Dendritic cell treated with granulocyte-macrophage colony-stimulating factor and Interleukin-4, amounts not matched to agents 40 ng/mL and 50 ng/mL, for 4 days (primary cell): ENCODE results near the gene NSFL1C.

ENCODE experiments used
- H3K27ac Mint-ChIP-seq: one replicate; pipeline ENCODE4 v1.8.0; 2022; ENCODE audit warnings: mild to moderate bottlenecking, mixed read lengths
- H3K27me3 Mint-ChIP-seq: one replicate; pipeline ENCODE4 v1.8.0; 2022; ENCODE audit warnings: mild to moderate bottlenecking, mixed read lengths
- H3K36me3 Mint-ChIP-seq: one replicate; pipeline ENCODE4 v1.8.0; 2022; ENCODE audit warnings: low read depth, mixed read lengths
- H3K4me1 Mint-ChIP-seq: one replicate; pipeline ENCODE4 v1.8.0; 2022; ENCODE audit warnings: low read depth, mixed read lengths
- H3K4me3 Mint-ChIP-seq: one replicate; pipeline ENCODE4 v1.8.0; 2022; ENCODE audit warnings: mild to moderate bottlenecking, moderate library complexity, mixed read lengths
- H3K9me3 Mint-ChIP-seq: one replicate; pipeline ENCODE4 v1.8.0; 2022; ENCODE audit warnings: mixed read lengths
- intact Hi-C: fragments of 100-400 bp; cut with micrococcal nuclease; formaldehyde crosslinking; loops from one replicate; pipeline ENCODE4 v1.15.0; 2022

NSFL1C gene

DNA sequence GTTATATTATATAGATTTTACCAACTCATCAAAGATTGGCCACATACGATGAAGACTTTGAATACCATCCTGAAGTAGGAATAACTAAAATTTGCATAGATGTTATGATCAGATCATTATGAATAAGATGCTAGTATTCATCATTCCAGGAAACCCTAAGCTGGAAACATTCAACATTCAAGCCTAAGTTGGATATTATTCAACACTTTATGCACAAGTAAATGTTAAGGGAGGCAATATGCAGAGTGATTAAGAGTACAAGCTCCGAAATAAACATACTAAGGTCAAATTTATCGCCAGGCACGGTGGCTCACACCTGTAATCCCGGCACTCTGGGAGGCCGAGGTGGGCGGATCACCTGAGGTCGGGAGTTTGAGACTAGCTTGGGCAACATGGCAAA is 30.4 kb downstream of the NSFL1C start:
- peaks cover 23% of the 10 kb centered on the region for H3K4me1 Mint-ChIP-seq
- H3K27ac Mint-ChIP-seq: no peak overlapping the region
- no peak overlapping the region for H3K4me3 Mint-ChIP-seq
- H3K27me3 Mint-ChIP-seq: peaks cover 15% of the 10 kb centered on the region
- intact Hi-C loops: loop anchor here (5.0 kb wide), 2 partner anchors 44 to 59 kb away; partner anchors contain the start of gene FKBP1A
- H3K36me3 Mint-ChIP-seq: peaks cover 21% of the 10 kb centered on the region
- H3K9me3 Mint-ChIP-seq: no peaks in the 10 kb centered on the region

DNA sequence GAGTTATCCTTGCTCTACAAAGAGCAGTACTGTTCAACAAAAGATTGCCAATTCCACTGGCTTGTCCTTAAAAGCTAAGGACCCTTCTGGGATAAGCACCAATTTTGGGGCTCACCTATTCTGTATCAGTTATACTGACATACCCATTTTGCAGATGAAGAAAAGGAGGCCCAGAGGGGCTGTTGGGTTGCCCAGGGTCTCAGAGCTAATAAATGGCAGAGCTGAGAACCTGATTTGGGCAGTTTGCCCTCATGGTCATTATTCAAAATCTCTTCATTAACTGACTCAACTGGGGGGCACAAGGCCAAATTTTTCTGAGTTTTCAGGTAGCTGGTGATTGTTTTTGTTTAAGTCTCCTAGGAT is 31.3 kb downstream of the NSFL1C start:
- H3K27ac Mint-ChIP-seq: no peak overlapping the region
- no peak overlapping the region for H3K4me3 Mint-ChIP-seq
- intact Hi-C loops: loop anchor here (5.0 kb wide), 2 partner anchors 43 to 58 kb away; partner anchors contain the start of gene FKBP1A
- peaks cover 24% of the 10 kb centered on the region for H3K4me1 Mint-ChIP-seq
- H3K9me3 Mint-ChIP-seq: no peaks in the 10 kb centered on the region
- peaks cover 12% of the 10 kb centered on the region for H3K36me3 Mint-ChIP-seq
- peaks cover 15% of the 10 kb centered on the region for H3K27me3 Mint-ChIP-seq

GRCh38 chr20:1434571-1435336 is 31.9 kb downstream of the NSFL1C start:
- H3K36me3 Mint-ChIP-seq: peaks cover 6% of the 10 kb centered on the region
- no peak overlapping the region for H3K27ac Mint-ChIP-seq
- H3K27me3 Mint-ChIP-seq: peaks cover 16% of the 10 kb centered on the region
- H3K4me1 Mint-ChIP-seq: peaks cover 30% of the 10 kb centered on the region
- H3K9me3 Mint-ChIP-seq: no peaks in the 10 kb centered on the region
- no peak overlapping the region for H3K4me3 Mint-ChIP-seq
- intact Hi-C loops: loop anchor here (5.0 kb wide), 2 partner anchors 42 to 57 kb away; partner anchors contain the start of gene FKBP1A

GRCh38 chr20:1431158-1431557 is 35.5 kb downstream of the NSFL1C start:
- peaks cover 25% of the 10 kb centered on the region for H3K27me3 Mint-ChIP-seq

DNA sequence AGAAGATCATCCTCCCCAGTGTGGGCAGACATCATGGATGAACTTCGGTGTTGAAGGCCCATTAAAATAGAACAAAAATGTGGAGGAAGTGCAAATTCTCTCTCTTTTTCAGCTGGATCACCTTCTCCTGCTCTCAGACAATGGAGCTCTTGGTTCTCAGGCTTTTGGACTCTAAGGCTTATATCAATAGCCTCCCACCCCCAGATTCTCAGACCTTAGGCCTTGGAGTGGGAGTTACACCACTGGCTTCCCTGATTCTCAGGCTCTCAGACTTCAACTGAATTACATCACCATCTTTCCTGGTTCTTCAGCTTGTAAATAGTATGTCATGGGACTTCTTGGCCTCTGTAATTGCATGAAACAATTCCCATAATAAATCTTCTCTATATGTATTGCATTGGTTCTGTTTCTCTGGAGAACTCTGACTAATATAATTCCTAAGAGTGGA is 36.6 kb downstream of the NSFL1C start:
- no peak overlapping the region for H3K4me3 Mint-ChIP-seq
- H3K9me3 Mint-ChIP-seq: no peaks in the 10 kb centered on the region
- no peak overlapping the region for H3K27ac Mint-ChIP-seq
- no peaks in the 10 kb centered on the region for H3K36me3 Mint-ChIP-seq
- H3K4me1 Mint-ChIP-seq: peaks cover 22% of the 10 kb centered on the region
- H3K27me3 Mint-ChIP-seq: peaks cover 25% of the 10 kb centered on the region
- intact Hi-C loops: no loop called here

More at GRCh38 chr20:1431158-1431557, 35.5 kb downstream of the NSFL1C start:
- Mint-ChIP-seq H3K27ac (no peak overlapping the region), H3K4me1 (peaks cover 22% of the 10 kb centered on the region), H3K4me3 (no peak overlapping the region), H3K9me3 (no peaks in the 10 kb centered on the region), H3K36me3 (no peaks in the 10 kb centered on the region)
- intact Hi-C loops: no loop called here

GRCh38 chr20:1429143-1429728 is 37.4 kb downstream of the NSFL1C start:
- Mint-ChIP-seq H3K36me3 (no peaks in the 10 kb centered on the region), H3K27me3 (peaks cover 27% of the 10 kb centered on the region), H3K9me3 (no peaks in the 10 kb centered on the region), H3K4me1 (peaks cover 20% of the 10 kb centered on the region), H3K27ac (no peak overlapping the region), H3K4me3 (no peak overlapping the region)
- intact Hi-C loops: no loop called here

DNA sequence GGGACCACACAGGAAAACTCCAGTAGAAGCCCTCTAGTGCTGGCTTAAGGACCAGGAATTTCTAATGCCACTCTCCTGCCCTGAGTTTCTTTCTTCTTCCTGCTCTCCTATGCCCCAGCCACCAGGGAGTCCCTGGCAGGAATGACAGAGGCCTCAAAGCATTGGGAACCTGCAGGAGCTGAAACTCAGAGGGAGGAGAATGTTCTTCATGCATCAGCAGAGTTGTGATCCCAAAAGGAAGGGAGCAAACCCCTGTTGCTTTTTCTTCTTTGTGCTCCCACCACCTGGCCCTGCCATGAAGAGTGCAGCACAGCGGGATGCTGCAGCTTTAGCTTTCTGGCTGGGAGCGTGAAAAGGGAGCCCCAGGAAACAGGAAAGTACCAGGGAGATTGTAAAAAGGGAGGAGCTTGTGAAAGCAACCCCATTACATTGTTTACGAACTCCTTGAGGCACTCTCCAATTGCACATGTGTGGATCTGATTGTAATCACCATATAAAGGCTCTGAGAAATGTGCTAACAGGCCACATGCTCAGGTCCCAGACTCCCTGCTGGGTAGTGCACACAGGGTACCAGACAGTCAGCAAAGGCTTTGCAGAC is 39.1 kb downstream of the NSFL1C start:
- Mint-ChIP-seq H3K4me3 (no peak overlapping the region), H3K27me3 (peaks cover 25% of the 10 kb centered on the region), H3K4me1 (peaks cover 14% of the 10 kb centered on the region), H3K9me3 (no peaks in the 10 kb centered on the region), H3K27ac (no peak overlapping the region), H3K36me3 (no peaks in the 10 kb centered on the region)
- intact Hi-C loops: no loop called here

GRCh38 chr20:1426231-1426849 is 40.3 kb downstream of the NSFL1C start:
- no peak overlapping the region for H3K4me3 Mint-ChIP-seq
- peaks cover 12% of the 10 kb centered on the region for H3K4me1 Mint-ChIP-seq
- no peaks in the 10 kb centered on the region for H3K9me3 Mint-ChIP-seq
- intact Hi-C loops: no loop called here
- no peak overlapping the region for H3K27ac Mint-ChIP-seq
- peaks cover 16% of the 10 kb centered on the region for H3K27me3 Mint-ChIP-seq
- no peaks in the 10 kb centered on the region for H3K36me3 Mint-ChIP-seq

DNA sequence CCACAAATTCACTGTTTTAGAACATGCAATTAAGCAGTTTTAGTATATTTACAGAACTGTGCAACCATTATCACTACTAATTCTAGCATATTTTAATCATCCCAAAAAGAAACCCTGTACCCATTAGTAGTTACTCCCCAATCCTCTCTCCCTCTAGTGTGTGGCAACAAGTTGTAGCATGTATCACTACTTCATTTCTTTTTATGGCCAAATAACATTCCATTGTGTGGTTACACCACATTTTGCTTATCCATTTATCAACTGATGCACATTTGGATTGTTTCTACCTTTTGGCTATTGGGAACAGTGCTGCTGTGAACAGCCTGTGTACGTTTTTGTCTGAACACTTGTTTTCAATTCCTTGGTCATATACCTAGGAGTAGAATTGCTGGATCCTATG is 42.3 kb downstream of the NSFL1C start:
- no peaks in the 10 kb centered on the region for H3K36me3 Mint-ChIP-seq
- intact Hi-C loops: no loop called here
- H3K4me3 Mint-ChIP-seq: no peak overlapping the region
- no peak overlapping the region for H3K27ac Mint-ChIP-seq
- peaks cover 6% of the 10 kb centered on the region for H3K4me1 Mint-ChIP-seq
- peaks cover 18% of the 10 kb centered on the region for H3K27me3 Mint-ChIP-seq
- H3K9me3 Mint-ChIP-seq: no peaks in the 10 kb centered on the region

DNA sequence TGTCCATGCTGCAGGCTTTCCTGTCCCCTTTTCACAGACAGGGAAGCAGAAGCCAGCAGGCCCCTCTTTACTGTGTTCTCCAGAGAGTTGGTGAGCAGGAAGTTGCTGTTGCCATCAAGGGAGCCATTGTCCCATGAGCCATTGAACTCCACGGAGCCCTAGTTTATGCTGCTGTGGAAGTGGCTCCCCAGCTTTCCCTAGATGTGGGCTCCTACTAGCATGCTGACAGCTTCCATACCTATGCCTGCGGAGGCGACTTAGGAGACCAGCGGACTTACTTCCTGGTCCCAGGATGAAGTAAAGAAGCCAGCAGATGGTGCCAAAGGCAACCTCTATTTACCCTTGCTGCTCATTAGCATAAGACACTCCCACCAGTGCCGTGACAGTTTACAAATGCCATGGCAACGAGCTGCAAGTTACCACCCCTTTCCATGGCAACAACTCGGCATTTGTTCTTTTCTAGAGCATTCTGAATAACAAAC is 43.0 kb downstream of the NSFL1C start:
- Mint-ChIP-seq H3K27me3 (peaks cover 21% of the 10 kb centered on the region), H3K27ac (no peak overlapping the region), H3K9me3 (no peaks in the 10 kb centered on the region)

DNA sequence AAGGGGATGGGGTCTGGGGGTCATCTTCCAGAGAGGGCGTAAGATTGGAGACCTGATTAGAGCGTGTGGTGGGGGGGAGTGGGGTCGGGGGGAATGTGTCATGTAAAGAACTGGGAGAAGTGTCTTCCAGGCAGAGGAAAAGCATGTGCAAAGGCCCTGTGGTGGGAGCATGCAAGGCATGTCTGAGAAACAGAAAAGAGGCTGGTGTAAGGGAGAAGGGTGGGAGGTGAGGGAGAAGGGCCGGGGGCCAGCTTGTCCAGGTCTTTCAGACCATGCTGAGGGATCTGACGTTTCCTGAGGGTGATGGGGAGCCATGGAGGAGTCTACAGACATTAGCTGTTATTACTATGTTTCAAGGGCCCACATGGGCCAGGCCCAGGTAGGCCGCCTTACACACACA is 43.4 kb downstream of the NSFL1C start:
- intact Hi-C loops: no loop called here
- Mint-ChIP-seq H3K4me3 (no peak overlapping the region), H3K36me3 (no peaks in the 10 kb centered on the region), H3K4me1 (peaks cover 6% of the 10 kb centered on the region), H3K9me3 (no peaks in the 10 kb centered on the region), H3K27ac (no peak overlapping the region), H3K27me3 (peaks cover 20% of the 10 kb centered on the region)

More for the DNA sequence above, 43.0 kb downstream of the NSFL1C start:
- Mint-ChIP-seq H3K36me3 (no peaks in the 10 kb centered on the region), H3K4me1 (peaks cover 6% of the 10 kb centered on the region), H3K4me3 (no peak overlapping the region)
- intact Hi-C loops: no loop called here

DNA sequence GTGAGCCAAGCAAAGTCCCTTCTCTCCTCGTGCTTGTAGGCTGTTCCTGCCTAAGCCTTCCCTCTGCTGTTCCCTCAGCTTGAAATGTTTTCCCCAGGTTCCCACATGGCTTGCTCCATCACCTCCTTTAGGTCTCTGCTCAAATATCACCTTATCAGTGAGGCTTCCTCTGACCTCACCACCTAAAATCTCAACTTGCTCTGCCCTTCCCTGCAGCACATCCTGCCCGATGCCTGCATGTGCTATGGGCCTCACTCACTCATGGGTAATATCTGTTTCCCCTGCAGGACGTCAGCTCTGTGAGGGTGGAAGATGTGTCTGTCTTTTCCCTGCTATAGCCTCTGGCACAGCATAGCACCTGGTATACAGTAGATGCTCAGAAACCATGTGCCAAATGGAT is 43.9 kb downstream of the NSFL1C start:
- H3K27me3 Mint-ChIP-seq: peaks cover 25% of the 10 kb centered on the region
- H3K4me1 Mint-ChIP-seq: peaks cover 6% of the 10 kb centered on the region
- H3K4me3 Mint-ChIP-seq: no peak overlapping the region
- H3K9me3 Mint-ChIP-seq: no peaks in the 10 kb centered on the region
- H3K27ac Mint-ChIP-seq: no peak overlapping the region
- intact Hi-C loops: no loop called here
- no peaks in the 10 kb centered on the region for H3K36me3 Mint-ChIP-seq

DNA sequence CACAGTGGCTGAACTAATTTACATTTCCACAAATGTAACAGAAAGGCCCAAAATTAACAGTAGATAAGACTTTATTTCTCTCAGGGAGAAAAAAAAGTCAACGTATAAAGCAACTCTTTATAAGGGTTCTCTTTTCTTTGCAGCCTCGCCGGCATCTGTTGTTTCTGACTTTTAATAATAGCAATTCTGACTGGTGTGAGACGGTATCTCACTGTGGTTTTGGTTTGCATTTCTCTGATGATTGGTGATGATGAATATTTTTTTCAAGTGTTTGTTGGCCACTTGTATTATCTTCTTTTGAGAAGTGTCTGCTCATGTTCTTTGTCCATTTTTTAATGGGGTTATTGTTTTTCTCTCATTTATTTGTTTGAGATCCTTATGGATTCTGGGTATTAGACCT is 46.6 kb downstream of the NSFL1C start:
- peaks cover 16% of the 10 kb centered on the region for H3K4me1 Mint-ChIP-seq
- no peak overlapping the region for H3K27ac Mint-ChIP-seq
- no peaks in the 10 kb centered on the region for H3K36me3 Mint-ChIP-seq
- H3K27me3 Mint-ChIP-seq: peaks cover 27% of the 10 kb centered on the region
- intact Hi-C loops: no loop called here
- no peak overlapping the region for H3K4me3 Mint-ChIP-seq
- no peaks in the 10 kb centered on the region for H3K9me3 Mint-ChIP-seq

DNA sequence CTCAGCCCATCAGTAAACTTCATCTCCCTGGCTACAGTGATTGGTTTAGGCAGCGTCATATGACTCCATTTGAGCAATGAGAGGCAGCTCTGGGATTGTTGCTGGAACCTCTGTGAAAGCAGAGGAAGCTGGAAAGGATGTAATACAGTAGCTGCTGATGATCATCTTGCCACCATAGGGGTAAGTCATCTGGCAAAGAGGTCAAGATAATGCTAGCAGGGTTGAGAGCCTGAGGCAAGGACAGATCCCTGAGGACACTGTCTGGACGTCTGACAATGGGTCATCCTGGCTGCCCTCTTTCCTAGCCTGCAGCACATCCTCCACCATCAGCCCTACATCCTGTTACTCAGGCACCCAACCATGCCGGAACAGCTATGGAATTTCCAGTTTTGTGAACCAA is 48.3 kb downstream of the NSFL1C start:
- H3K36me3 Mint-ChIP-seq: no peaks in the 10 kb centered on the region
- intact Hi-C loops: no loop called here
- H3K4me1 Mint-ChIP-seq: peaks cover 10% of the 10 kb centered on the region
- no peak overlapping the region for H3K4me3 Mint-ChIP-seq
- H3K9me3 Mint-ChIP-seq: no peaks in the 10 kb centered on the region
- H3K27me3 Mint-ChIP-seq: peaks cover 33% of the 10 kb centered on the region
- no peak overlapping the region for H3K27ac Mint-ChIP-seq
